OCI-LY3 (cell line): ENCODE results near the gene PICALM.

Experiments used
- CTCF ChIP-seq: fragments of 200-600, 300-600 bp; sonication (generic); IDR thresholded peaks from 2 replicates; pipeline ENCODE4 v1.5.1; 2014; ENCODE audit warnings: antibody characterized with exemption, low read length, low read depth
- EZH2phosphoT487 ChIP-seq: fragments of 200-600 bp; shearing (Covaris generic); IDR thresholded peaks from 2 replicates; pipeline ENCODE4 v1.6.1; 2018; ENCODE audit warnings: antibody characterized with exemption, mixed run types, low read depth

- no peak for TF ChIP-seq CTCF
- no peak for TF ChIP-seq EZH2phosphoT487
Measured at GRCh38 chr11:86099874-86100273, 31.0 kb upstream of the PICALM start.
